Neuronal stem cell (in vitro differentiated cells): Measurements from ENCODE around the gene DLX2.
"Not testable (repeated sequence)": the region's sequence is repeated elsewhere in the genome, so short reads cannot be mapped to it uniquely, and the experiment has no call there.

Experiments
- DNase-seq: peaks from one replicate; pipeline ENCODE4 v3.0.0-alpha.2; 2013; ENCODE audit warnings: low spot score
- H2AFZ ChIP-seq: one replicate; pipeline ENCODE4 v1.6.1; 2013; ENCODE audit warnings: mild to moderate bottlenecking, low read length, inconsistent platforms
- H2AK5ac ChIP-seq: 2 replicates; pipeline ENCODE4 v1.6.1; 2013; ENCODE audit warnings: low read depth, mild to moderate bottlenecking, inconsistent platforms, low read length, moderate library complexity, mixed read lengths
- H2BK120ac ChIP-seq: 2 replicates; pipeline ENCODE4 v1.6.1; 2013; ENCODE audit warnings: low read depth, mild to moderate bottlenecking, inconsistent platforms, low read length, moderate library complexity, mixed read lengths
- H2BK12ac ChIP-seq: one replicate; pipeline ENCODE4 v1.6.1; 2013; ENCODE audit warnings: low read length, inconsistent platforms
- H2BK15ac ChIP-seq: 2 replicates; pipeline ENCODE4 v1.6.1; 2013; ENCODE audit warnings: mild to moderate bottlenecking, low read length, inconsistent platforms, mixed read lengths
- H2BK5ac ChIP-seq: one replicate; pipeline ENCODE4 v1.6.1; 2013; ENCODE audit warnings: inconsistent platforms, mild to moderate bottlenecking, low read length, moderate library complexity
- H3K14ac ChIP-seq: one replicate; pipeline ENCODE4 v1.6.1; 2013; ENCODE audit warnings: low read length, inconsistent platforms
- H3K18ac ChIP-seq: 2 replicates; pipeline ENCODE4 v1.6.1; 2013; ENCODE audit warnings: low read length, inconsistent platforms
- H3K23ac ChIP-seq: 2 replicates; pipeline ENCODE4 v1.6.1; 2013; ENCODE audit warnings: low read depth, mild to moderate bottlenecking, mixed read lengths, low read length, inconsistent platforms; ENCODE audit not compliant: poor library complexity
- H3K27ac ChIP-seq: replicated peaks from 3 replicates; pipeline ENCODE4 v1.5.1; 2013; ENCODE audit warnings: low read length, inconsistent platforms
- H3K27me3 ChIP-seq, 3 experiments: 2 replicates each; pipeline ENCODE4 v1.6.1; 2013; ENCODE audit warnings: low read length in 3 of 3, mild to moderate bottlenecking in 2 of 3, inconsistent platforms in 1 of 3, low read depth in 1 of 3, mixed read lengths in 1 of 3, moderate library complexity in 1 of 3; ENCODE audit not compliant: control insufficient read depth in 3 of 3, insufficient read depth in 3 of 3
- H3K36me3 ChIP-seq, 2 donors: replicated peaks in 1 of 2; 2 replicates each; pipeline ENCODE4 v1.6.1; 2013; ENCODE audit warnings: low read length in 2 of 2; ENCODE audit not compliant: control insufficient read depth in 2 of 2, insufficient read depth in 2 of 2
- H3K4ac ChIP-seq: 2 replicates; pipeline ENCODE4 v1.6.1; 2013; ENCODE audit warnings: inconsistent platforms, mild to moderate bottlenecking, low read length, moderate library complexity
- H3K4me1 ChIP-seq, 2 donors: 1 replicate in 1 of 2; 2 replicates in 1 of 2; pipeline ENCODE4 v1.6.1; 2013; ENCODE audit warnings: low read length in 2 of 2, low read depth in 1 of 2; ENCODE audit not compliant: control insufficient read depth in 2 of 2, insufficient read depth in 1 of 2
- H3K4me2 ChIP-seq: one replicate; pipeline ENCODE4 v1.6.1; 2013; ENCODE audit warnings: mild to moderate bottlenecking, low read length, inconsistent platforms; ENCODE audit not compliant: insufficient read depth, poor library complexity, severe bottlenecking
- H3K4me3 ChIP-seq, 2 donors: 2 replicates each; pipeline ENCODE4 v1.5.1; 2013; ENCODE audit warnings: low read length in 2 of 2, mild to moderate bottlenecking in 2 of 2, inconsistent platforms in 1 of 2, moderate library complexity in 1 of 2
- H3K79me1 ChIP-seq: one replicate; pipeline ENCODE4 v1.6.1; 2013; ENCODE audit warnings: low read depth, mild to moderate bottlenecking, inconsistent platforms, low read length, moderate library complexity
- H3K9ac ChIP-seq: one replicate; pipeline ENCODE4 v1.6.1; 2013; ENCODE audit warnings: mild to moderate bottlenecking, low read depth, low read length, inconsistent platforms; ENCODE audit not compliant: poor library complexity
- H3K9me3 ChIP-seq, 2 donors: replicated peaks in 1 of 2; 2 replicates each; pipeline versions ENCODE3 to v1.6.1; 2013; ENCODE audit warnings: low read length in 2 of 2, mild to moderate bottlenecking in 2 of 2, inconsistent platforms in 1 of 2, low read depth in 1 of 2, mixed read lengths in 1 of 2, moderate library complexity in 1 of 2; ENCODE audit not compliant: control insufficient read depth in 2 of 2, insufficient read depth in 1 of 2
- H4K8ac ChIP-seq: one replicate; pipeline ENCODE4 v1.6.1; 2013; ENCODE audit warnings: low read depth, mild to moderate bottlenecking, inconsistent platforms, low read length, moderate library complexity
- H4K91ac ChIP-seq: one replicate; pipeline ENCODE4 v1.6.1; 2013; ENCODE audit warnings: low read length, low read depth, mild to moderate bottlenecking, inconsistent platforms; ENCODE audit not compliant: poor library complexity
- WGBS, 2 donors: extraction: QIAGEN DNeasy Blood & Tissue Kit; methylation state at CpG; one replicate each; pipeline ENCODE4 v1.1.7; 2013; ENCODE audit warnings: missing lambda C conversion rate in 2 of 2, mixed read lengths in 1 of 2; ENCODE audit not compliant: insufficient read length in 2 of 2, insufficient replicate concordance in 1 of 2; ENCODE audit errors: extremely low coverage in 2 of 2; 5-methylcytosine and 5-hydroxymethylcytosine counted together

The DLX2 gene

DNA sequence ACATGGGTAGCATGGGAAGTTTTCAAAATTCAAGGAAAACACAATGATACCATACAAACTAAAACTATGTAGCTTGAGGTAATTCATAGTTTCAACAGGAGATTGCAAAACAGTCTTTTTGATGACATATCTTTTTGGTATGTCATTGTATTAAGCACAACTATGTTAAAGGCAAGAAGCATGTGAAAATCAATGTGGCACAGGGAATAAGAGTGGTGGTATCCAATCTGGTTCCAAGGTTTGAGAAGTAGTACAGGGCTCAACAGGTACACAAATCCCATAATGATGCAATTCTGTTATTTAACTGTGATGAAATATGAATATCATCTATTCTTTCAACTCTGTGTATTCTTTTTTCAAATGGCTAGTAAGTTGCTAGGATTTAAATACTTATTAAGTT, 16.4 kb upstream of the DLX2 start:
- Histone ChIP-seq H3K27me3 (no peaks in the 10 kb centered on the region), H3K36me3 (no peaks in the 10 kb centered on the region), H3K4me1 (peaks cover 0 to 4% of the 10 kb centered on the region in 2 donors), H3K9ac (no peak overlapping the region), H2BK5ac (no peak overlapping the region), H3K27ac (no peak overlapping the region), H4K8ac (no peak overlapping the region), H3K23ac (no peak overlapping the region), H3K9me3 (no peaks in the 10 kb centered on the region), H3K79me1 (no peaks in the 10 kb centered on the region), H3K18ac (no peak overlapping the region), H2BK120ac (no peak overlapping the region), H2AK5ac (no peak overlapping the region), H3K4ac (no peak overlapping the region), H4K91ac (no peak overlapping the region), H3K14ac (no peak overlapping the region), H3K4me3 (no peak overlapping the region), H2BK15ac (no peak overlapping the region), H2BK12ac (no peak overlapping the region), H2AFZ (no peak overlapping the region), H3K4me2 (no peak overlapping the region)
- no peak for DNase-seq

DNA sequence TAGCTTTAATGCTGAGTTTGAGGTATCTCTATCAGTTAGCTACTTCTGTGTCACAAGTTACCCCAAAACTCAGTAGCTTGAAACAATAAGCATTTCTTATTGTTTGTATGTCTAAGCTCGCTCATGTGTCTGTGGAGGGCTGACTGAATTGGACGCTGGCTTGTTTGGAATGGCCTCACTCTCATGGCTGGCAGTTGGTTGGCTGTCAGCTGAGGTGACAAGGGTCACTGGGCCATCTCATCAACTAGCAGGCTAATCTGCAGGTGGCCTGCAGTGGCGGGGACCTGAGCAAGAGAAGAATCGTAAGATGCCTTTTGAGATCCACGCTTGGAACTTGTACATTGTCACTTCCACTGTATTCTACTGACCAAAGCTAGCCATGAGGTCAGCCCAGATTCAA, 13.4 kb upstream of the DLX2 start:
- Histone ChIP-seq H3K4me2 (no peak overlapping the region), H3K9me3 (no peaks in the 10 kb centered on the region), H3K36me3 (no peaks in the 10 kb centered on the region), H2AFZ (no peak overlapping the region), H3K9ac (no peak overlapping the region), H2AK5ac (no peak overlapping the region), H4K8ac (peak overlapping the region; percentile 50), H3K18ac (no peak overlapping the region), H3K14ac (no peak overlapping the region), H4K91ac (no peak overlapping the region), H3K4me3 (peak overlapping the region in 1 of 2 donors; percentile 40), H2BK120ac (no peak overlapping the region), H2BK5ac (no peak overlapping the region), H3K4me1 (peaks cover 0 to 4% of the 10 kb centered on the region in 2 donors), H2BK15ac (no peak overlapping the region), H3K27ac (no peak overlapping the region), H3K79me1 (no peaks in the 10 kb centered on the region), H3K23ac (peak overlapping the region; percentile 12), H3K4ac (no peak overlapping the region), H3K27me3 (no peaks in the 10 kb centered on the region), H2BK12ac (no peak overlapping the region)
- no peak for DNase-seq
- no CpG with 5 or more reads among the region's 5 CpGs for WGBS, 2 donors

DNA sequence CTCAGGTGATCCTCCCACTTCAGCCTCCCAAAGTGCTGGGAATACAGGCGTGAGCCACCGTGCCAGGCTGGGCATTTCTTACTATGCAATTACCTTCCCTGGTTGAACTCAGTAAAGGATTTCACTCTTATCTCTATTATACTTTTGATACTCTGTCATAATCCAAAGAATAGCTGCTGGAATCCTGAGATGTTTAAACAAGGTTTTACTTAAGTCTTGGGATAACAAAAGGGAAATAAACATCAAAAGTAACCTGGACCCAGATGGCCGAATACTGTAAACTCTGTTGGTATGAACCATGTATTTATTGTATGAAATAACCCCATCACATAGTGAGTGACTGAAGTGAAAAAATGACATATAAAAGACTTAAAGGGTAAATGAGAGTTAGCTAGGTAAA, 11.9 kb upstream of the DLX2 start:
- Histone ChIP-seq H4K91ac (no peak overlapping the region), H2AK5ac (no peak overlapping the region), H3K27ac (no peak overlapping the region), H2BK12ac (no peak overlapping the region), H3K79me1 (no peaks in the 10 kb centered on the region), H2AFZ (no peak overlapping the region), H3K36me3 (no peaks in the 10 kb centered on the region), H3K4ac (no peak overlapping the region), H3K4me3 (no peak overlapping the region), H3K9ac (no peak overlapping the region), H3K14ac (no peak overlapping the region), H3K4me2 (no peak overlapping the region), H2BK15ac (no peak overlapping the region), H2BK120ac (no peak overlapping the region), H3K27me3 (peaks cover 0 to 8% (median 5%) of the 10 kb centered on the region in 3 experiments), H3K4me1 (peaks cover 0 to 12% of the 10 kb centered on the region in 2 donors), H4K8ac (no peak overlapping the region), H3K18ac (no peak overlapping the region), H3K23ac (no peak overlapping the region), H3K9me3 (no peaks in the 10 kb centered on the region), H2BK5ac (no peak overlapping the region)
- no CpG with 5 or more reads among the region's 3 CpGs for WGBS, 2 donors
- no peak for DNase-seq

DNA sequence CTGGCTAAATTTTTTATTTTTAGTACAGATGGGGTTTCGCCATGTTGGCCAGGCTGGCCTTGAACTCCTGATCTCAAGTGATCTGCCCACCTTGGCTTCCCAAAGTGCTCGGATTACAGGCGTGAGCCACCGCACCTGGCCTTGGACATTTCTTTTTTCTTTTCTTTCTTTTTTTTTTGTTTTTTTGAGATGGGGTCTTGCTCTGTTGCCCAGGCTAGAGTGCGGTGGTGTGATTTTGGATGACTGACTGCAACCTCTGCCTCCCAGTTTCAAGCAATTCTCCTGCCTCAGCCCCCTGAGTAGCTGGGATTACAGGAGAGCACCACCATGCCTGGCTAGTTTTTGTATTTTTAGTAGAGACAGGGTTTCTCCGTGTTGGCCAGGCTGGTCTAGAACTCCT, 11.5 kb upstream of the DLX2 start:
- not testable (repeated sequence) for H3K4me2 ChIP-seq, H3K9ac ChIP-seq, H2AK5ac ChIP-seq, H3K4me3 ChIP-seq, H3K9me3 ChIP-seq, H2BK5ac ChIP-seq, H3K23ac ChIP-seq, H4K8ac ChIP-seq, H2AFZ ChIP-seq, H2BK15ac ChIP-seq, H2BK12ac ChIP-seq, H3K14ac ChIP-seq, H3K18ac ChIP-seq, H4K91ac ChIP-seq, H3K36me3 ChIP-seq, H3K79me1 ChIP-seq, DNase-seq, H3K4ac ChIP-seq, H3K27ac ChIP-seq, H2BK120ac ChIP-seq
- WGBS, 2 donors = no CpG with 5 or more reads among the region's 6 CpGs
- peaks cover 0 to 15% of the 10 kb centered on the region in 2 donors for H3K4me1 ChIP-seq
- peaks cover 0 to 12% (median 5%) of the 10 kb centered on the region in 3 experiments for H3K27me3 ChIP-seq
